ENCODE measurements around the gene SOX10.

The SOX10 gene

GRCh38 chr22:37983860-37984791 is at the start of gene SOX10:
SOX10 (minus strand) TSS chr22:37984555; CDS start chr22:37983784, 771 bp downstream.
- no peak for DNase-seq

- DNase-seq = no peak
Measured at GRCh38 chr22:38033522-38034277, 49.3 kb upstream of the SOX10 start.

GRCh38 chr22:38032681-38033521 is 48.5 kb upstream of the SOX10 start:
- DNase-seq = no peak

GRCh38 chr22:38031491-38031890 is 47.1 kb upstream of the SOX10 start:
- no peak for DNase-seq

GRCh38 chr22:38030311-38031133 is 46.2 kb upstream of the SOX10 start:
- peak; percentile 34 for DNase-seq

- DNase-seq = no peak
Measured at GRCh38 chr22:38029901-38030300, 45.5 kb upstream of the SOX10 start.

- no peak for DNase-seq
Measured at GRCh38 chr22:38029370-38029769, 45.0 kb upstream of the SOX10 start.

GRCh38 chr22:38028344-38029130 is 44.2 kb upstream of the SOX10 start:
- DNase-seq = no peak

- no peak for DNase-seq
Measured at GRCh38 chr22:38027487-38027886, 43.1 kb upstream of the SOX10 start.

GRCh38 chr22:38026130-38027111 is 42.1 kb upstream of the SOX10 start:
- no peak for DNase-seq

GRCh38 chr22:38025514-38025913 is 41.2 kb upstream of the SOX10 start:
- DNase-seq = no peak

- no peak for DNase-seq
Measured at GRCh38 chr22:38023045-38023444, 38.7 kb upstream of the SOX10 start.

GRCh38 chr22:38021206-38021605 is 36.9 kb upstream of the SOX10 start:
- no peak for DNase-seq

- no peak for DNase-seq
Measured at GRCh38 chr22:38018938-38019827, 34.8 kb upstream of the SOX10 start.

- DNase-seq = no peak
Measured at GRCh38 chr22:38017939-38018885, 33.9 kb upstream of the SOX10 start.

- DNase-seq = peak; percentile 13
Measured at GRCh38 chr22:38017272-38017920, 33.0 kb upstream of the SOX10 start.
